GM18505 (cell line): ENCODE measurements around the gene CELSR3.

Source experiments
- ATAC-seq: cut with Tn5 transposase; IDR thresholded peaks from one replicate; pipeline ENCODE4 v1.9.1; 2021; ENCODE audit not compliant: unreplicated experiment
- POLR2A ChIP-seq: IDR thresholded peaks from 4 replicates; pipeline ENCODE4 v1.6.1; 2011; ENCODE audit warnings: borderline replicate concordance; ENCODE audit not compliant: insufficient read depth, insufficient read length; ENCODE audit errors: extremely low read depth

Gene CELSR3

DNA sequence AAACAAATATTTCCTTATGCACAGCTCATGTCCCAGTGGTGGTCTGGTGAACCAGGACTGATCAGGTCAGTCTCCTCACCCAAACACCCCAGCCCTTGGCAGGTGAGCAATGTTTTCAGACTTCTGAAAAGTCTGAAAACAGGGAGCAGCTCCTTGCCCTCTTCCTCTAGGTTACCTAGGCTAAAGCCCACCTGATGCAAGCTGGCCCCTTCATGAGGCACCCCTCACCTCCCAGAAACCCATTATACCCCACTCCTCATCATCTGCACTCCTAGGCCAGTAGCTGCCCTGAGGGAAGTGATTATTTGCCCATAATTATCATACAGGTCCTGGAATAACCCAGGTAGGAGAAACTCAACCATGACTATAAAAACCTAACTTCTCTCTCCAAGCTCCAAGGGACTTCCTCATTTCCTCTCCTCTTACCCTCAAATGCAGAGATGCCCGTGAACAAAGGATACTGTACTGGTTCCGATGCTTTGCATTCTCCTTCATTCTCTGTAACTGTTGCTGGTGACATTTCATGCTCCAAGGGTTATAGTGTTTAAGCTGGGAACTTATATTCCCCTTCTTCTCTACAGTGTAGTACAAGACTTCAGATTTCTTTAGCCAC lies 28.3 kb upstream of the CELSR3 start:
- ATAC-seq = no peak
- no peak for TF ChIP-seq POLR2A

GRCh38 chr3:48689384-48689783 lies 26.7 kb upstream of the CELSR3 start:
- no peak for ATAC-seq
- TF ChIP-seq POLR2A = no peak

- no peak for ATAC-seq
- no peak for TF ChIP-seq POLR2A
Measured at GRCh38 chr3:48688737-48689075, 26.0 kb upstream of the CELSR3 start.

GRCh38 chr3:48688032-48688736 lies 25.5 kb upstream of the CELSR3 start:
- no peak for ATAC-seq
- peak; percentile 11 for TF ChIP-seq POLR2A

DNA sequence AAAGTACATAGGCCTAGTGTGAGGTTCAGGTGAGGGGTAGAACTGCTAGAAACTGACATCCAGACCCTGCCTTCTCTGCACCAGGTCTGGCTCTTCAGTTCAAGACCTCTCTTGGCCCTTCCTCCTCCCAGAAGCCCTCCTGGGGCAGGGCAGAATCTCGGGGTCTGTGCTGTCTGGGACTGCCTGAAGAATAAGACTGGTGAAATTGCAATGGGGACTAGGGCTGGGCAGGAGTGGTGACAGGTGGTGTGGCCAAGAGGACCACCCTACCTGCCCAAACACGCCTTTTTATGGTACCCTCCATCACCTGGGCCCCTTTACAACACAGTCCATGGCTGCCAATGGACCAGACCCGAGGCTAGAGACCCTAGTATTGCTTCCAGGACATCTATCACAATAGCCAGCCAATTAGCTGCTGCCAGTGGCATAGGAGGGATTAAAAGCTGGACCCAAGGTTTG lies 24.6 kb upstream of the CELSR3 start:
- TF ChIP-seq POLR2A = no peak
- no peak for ATAC-seq

- no peak for ATAC-seq
- TF ChIP-seq POLR2A = no peak
Measured at GRCh38 chr3:48686538-48687219, 24.0 kb upstream of the CELSR3 start.

DNA sequence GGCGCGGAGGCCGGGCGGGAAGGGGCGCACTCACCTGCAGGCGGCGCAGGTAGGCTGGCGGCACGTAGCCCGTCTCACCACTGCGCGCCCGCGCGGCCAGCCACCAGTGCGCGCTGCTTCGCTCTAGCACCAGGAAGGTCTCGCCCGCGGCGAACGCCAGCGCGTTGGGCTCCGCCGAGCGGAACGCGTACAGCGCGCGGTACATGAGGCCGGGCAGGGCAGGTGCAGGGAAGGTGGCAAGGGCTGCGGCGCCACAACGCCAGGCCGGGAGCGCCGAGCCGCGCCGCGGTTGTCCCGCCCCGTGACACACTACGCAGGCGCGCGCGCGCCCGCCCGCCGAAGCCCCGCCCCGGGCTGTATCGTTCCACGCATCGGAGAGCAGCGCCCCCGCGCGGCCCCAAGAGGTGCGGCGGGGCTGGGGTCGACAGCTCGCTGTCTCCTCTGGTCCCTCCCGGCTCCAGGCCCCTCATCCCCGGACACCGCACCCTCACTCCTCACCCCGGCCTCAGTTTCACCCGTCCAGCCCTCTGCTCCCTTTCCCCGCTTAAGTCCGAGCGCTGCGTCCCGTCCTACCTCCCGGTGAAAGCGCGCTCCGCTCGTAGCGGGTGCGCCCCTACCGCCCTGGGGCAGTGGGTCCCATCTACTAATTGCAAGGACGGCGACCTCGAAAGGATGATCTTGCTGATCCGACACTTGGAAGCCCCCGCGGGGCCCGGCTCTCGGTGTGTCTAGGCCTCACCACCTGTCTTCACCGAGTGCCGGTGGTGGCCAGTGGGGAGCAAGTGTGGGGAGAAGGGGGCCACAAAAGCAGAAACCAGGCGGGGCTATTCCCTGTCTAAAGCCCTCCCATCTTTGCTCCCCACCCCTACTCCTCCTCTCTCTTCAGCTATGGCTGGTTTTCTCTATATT lies 23.2 kb upstream of the CELSR3 start, which contains the start of gene NCKIPSD:
Gene NCKIPSD, minus strand, starts transcription at position 313 of the 909 bp plus-strand sequence. Its CDS starts 108 bp downstream, at position 205.
- ATAC-seq = peak; percentile 76
- peak; percentile 88 for TF ChIP-seq POLR2A

GRCh38 chr3:48685293-48685602 lies 22.6 kb upstream of the CELSR3 start:
- no peak for ATAC-seq
- TF ChIP-seq POLR2A = no peak

DNA sequence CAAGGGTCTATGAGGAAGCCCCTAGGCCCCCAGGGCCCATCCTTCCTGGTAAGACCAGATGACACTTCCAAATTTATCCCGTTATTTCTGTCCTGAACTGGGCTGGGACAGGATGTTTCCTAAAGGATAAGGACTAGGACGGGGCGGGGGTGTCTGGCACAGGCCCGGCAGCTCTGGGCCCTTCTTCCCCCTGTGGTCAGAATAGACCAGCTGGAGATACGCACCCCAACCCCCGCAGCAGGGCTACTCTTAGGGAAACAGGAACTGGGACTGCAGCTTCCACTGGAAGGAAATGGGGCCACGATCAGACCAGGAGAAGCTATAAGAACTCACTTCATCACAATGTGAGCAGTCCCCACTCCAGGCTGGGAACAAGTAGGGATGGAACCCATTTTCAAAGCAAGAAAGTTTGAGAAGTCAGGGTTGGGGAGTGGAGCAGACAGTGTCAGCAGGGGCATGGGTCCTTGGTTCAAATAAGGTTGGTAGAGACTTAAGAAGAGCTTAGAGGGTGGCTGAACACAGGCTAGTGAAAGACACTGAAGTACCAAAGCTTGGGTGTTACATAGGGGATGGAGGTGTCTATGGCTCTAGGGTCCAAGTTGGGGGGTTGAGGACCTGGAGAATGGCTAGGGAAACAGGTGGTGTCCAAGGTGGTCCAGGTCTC lies 21.9 kb upstream of the CELSR3 start:
- ATAC-seq = no peak
- TF ChIP-seq POLR2A = no peak

DNA sequence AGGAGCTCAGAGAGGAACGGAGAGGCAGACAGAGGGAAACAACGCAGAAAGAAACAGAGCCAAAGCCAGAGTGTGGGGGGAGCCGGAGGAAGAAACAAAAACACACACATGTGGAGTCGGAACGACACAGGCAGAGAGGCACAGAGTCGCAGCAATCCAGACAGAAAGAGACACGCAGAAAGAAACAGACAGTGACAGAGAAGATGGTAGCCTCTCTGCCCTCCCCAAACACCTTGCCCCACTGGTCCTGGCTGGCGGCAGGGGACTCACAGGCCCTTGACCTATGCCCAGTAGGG lies 21.3 kb upstream of the CELSR3 start:
- ATAC-seq = no peak
- TF ChIP-seq POLR2A = no peak

- no peak for TF ChIP-seq POLR2A
- no peak for ATAC-seq
Measured at GRCh38 chr3:48682786-48683185, 20.1 kb upstream of the CELSR3 start.

DNA sequence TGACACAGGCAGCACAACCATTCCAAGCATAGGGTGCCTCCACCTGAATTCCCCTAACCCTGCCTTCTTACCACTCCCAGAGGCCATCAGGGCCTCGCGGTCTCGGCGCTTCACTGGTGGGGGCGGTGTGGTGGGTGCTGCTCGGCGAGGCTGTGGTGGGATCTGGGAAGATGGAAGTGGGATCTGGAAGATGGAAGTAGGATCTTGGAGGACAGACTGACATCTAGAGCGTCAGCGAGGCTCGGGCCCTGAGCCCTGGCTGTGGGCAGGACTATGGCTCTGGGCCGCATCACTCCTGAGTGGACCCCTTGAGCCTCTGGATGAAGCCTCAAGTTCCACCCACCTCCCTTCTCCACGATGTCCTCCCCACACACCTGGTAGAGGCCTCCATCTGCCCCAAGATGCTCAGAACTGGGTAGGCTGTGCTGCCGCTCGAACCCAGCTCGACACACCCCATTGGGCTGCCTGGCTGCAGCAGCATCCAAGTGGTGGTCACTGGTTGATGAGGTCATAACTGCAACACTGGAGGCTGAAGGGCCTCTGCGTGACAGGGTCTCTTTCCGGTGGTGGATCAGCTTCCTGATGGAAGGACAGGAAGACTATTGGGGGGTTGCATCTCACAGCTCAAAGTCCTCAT lies 19.4 kb upstream of the CELSR3 start:
- TF ChIP-seq POLR2A = no peak
- no peak for ATAC-seq
